Body of pancreas (tissue), 4 donors: Measurements from ENCODE around the gene VTI1A.

Experiments
- POLR2A ChIP-seq, 3 donors: fragments of 450-650 bp; IDR thresholded peaks; one replicate each; pipeline ENCODE4 v1.6.1; 2016; ENCODE audit warnings: antibody characterized with exemption in 3 of 3, mild to moderate bottlenecking in 2 of 3
- TF ChIP-seq, protein P1 (sequence below), 7 experiments: fragments of 450-650 bp in 4 of 7; fragments of 200-600 bp in 3 of 7; sonication (generic) in 3 of 7; IDR thresholded peaks; one replicate each; pipeline ENCODE4 v1.5.1; 2016 to 2019; ENCODE audit warnings: antibody characterized with exemption in 7 of 7

DNA sequence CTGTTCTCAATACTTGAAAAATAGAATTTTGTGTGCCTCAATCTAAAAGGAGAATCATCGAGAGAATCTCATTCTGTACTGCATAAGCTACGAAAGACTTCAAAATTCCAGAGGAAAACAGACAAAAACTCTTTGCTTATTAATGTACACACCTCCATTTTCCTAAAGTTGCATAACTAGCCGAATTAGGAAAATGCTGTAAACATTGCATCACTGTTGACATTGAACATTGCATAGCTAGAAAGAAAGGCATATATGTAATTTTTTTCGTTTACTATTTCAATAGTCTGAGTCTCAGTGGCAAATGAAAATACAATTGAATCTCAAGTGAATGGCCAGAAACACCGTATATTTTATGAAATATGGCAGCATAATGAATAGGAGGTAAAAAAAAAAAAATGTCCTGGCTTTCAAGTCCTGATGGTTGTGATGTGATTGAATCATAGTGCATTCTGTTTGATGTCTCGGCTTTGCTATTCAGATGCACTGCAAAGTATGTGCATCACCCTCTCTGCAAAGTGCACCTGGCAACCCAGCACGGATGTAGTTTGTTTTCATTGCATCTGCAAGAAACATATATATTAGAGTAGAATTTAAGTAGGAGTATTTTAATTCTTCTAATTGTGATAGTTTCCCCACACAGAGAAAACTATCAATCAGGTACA, 196.7 kb downstream of the VTI1A start:
- TF ChIP-seq, protein P1, sequence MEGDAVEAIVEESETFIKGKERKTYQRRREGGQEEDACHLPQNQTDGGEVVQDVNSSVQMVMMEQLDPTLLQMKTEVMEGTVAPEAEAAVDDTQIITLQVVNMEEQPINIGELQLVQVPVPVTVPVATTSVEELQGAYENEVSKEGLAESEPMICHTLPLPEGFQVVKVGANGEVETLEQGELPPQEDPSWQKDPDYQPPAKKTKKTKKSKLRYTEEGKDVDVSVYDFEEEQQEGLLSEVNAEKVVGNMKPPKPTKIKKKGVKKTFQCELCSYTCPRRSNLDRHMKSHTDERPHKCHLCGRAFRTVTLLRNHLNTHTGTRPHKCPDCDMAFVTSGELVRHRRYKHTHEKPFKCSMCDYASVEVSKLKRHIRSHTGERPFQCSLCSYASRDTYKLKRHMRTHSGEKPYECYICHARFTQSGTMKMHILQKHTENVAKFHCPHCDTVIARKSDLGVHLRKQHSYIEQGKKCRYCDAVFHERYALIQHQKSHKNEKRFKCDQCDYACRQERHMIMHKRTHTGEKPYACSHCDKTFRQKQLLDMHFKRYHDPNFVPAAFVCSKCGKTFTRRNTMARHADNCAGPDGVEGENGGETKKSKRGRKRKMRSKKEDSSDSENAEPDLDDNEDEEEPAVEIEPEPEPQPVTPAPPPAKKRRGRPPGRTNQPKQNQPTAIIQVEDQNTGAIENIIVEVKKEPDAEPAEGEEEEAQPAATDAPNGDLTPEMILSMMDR (IDR thresholded peaks at IDR 0.05): no peak
- no peak for TF ChIP-seq POLR2A (IDR thresholded peaks at IDR 0.05)
